Activated CD8-positive, alpha-beta T cell treated with anti-CD3 and anti-CD28 coated beads for 36 hours (primary cell): ENCODE results near the gene AVL9. TPM values are rescaled to one million over a fixed set of nuclear protein-coding genes. Genes with fewer than 3 reads are reported as not detected.

Source experiments
- ATAC-seq: fragments of 200-7000 bp; cut with Tn5 transposase; one replicate; pipeline ENCODE4 v1.10.0; 2021; ENCODE audit warnings: mild to moderate bottlenecking, moderate library complexity
- CTCF ChIA-PET: fragments of 350-600 bp; sonication (Branson Sonifier 250); formaldehyde crosslinking; loops from one replicate; lab custom pipeline; 2021; ENCODE audit warnings: antibody characterized with exemption; lab: Charles Lee
- POLR2A ChIA-PET: fragments of 350-600 bp; sonication (Branson Sonifier 250); formaldehyde crosslinking; loops from one replicate; lab custom pipeline; 2021; ENCODE audit warnings: antibody characterized with exemption; lab: Charles Lee
- DNase-seq: peaks from one replicate; pipeline ENCODE4 v3.0.0-alpha.2; 2020
- H3K27ac Mint-ChIP-seq: one replicate; pipeline ENCODE4 v1.8.0; 2021; ENCODE audit warnings: mild to moderate bottlenecking, mixed read lengths
- H3K27me3 Mint-ChIP-seq: one replicate; pipeline ENCODE4 v1.8.0; 2021; ENCODE audit warnings: mixed read lengths
- H3K36me3 Mint-ChIP-seq: one replicate; pipeline ENCODE4 v1.8.0; 2021; ENCODE audit warnings: low read depth, mixed read lengths
- H3K4me1 Mint-ChIP-seq: one replicate; pipeline ENCODE4 v1.8.0; 2021; ENCODE audit warnings: low read depth, mixed read lengths
- H3K4me3 Mint-ChIP-seq: one replicate; pipeline ENCODE4 v1.8.0; 2021; ENCODE audit warnings: mild to moderate bottlenecking, moderate library complexity, mixed read lengths
- H3K9me3 Mint-ChIP-seq: one replicate; pipeline ENCODE4 v1.8.0; 2021; ENCODE audit warnings: mixed read lengths
- CTCF ChIP-seq: fragments of 200-600 bp; IDR thresholded peaks from one replicate; pipeline ENCODE4 v1.8.0; 2022; ENCODE audit warnings: antibody characterized with exemption, mild to moderate bottlenecking
- intact Hi-C: fragments of 100-400 bp; cut with micrococcal nuclease; formaldehyde crosslinking; loops from one replicate; pipeline ENCODE4 v1.10.0; 2022
- total RNA-seq, 2 experiments: library from RNA; stranded (reverse); gene quantifications; one replicate each; pipeline ENCODE4 v1.2.3, GENCODE V29; 2021

The AVL9 gene
- total RNA-seq, 2 experiments from 2014 or later = 54.0 to 63.5 TPM

- Mint-ChIP-seq H3K27me3 (peaks cover 1% of the 10 kb centered on the region), H3K4me3 (no peak overlapping the region), H3K9me3 (no peaks in the 10 kb centered on the region), H3K27ac (no peak overlapping the region), H3K4me1 (no peaks in the 10 kb centered on the region), H3K36me3 (no peaks in the 10 kb centered on the region)
- ATAC-seq = no peak
- intact Hi-C loops = loop anchor here (10.0 kb wide), 1 partner anchor 726 kb away; no protein-coding TSS in a partner anchor
- DNase-seq = no peak
- no peak for TF ChIP-seq CTCF
- CTCF ChIA-PET = no interaction called here
- POLR2A ChIA-PET = no interaction called here
Observed at GRCh38 chr7:32470871-32471270, 24.4 kb upstream of the AVL9 start.

- Mint-ChIP-seq H3K4me3 (no peak overlapping the region), H3K27me3 (peaks cover 1% of the 10 kb centered on the region), H3K27ac (no peak overlapping the region), H3K4me1 (no peaks in the 10 kb centered on the region), H3K9me3 (no peaks in the 10 kb centered on the region), H3K36me3 (no peaks in the 10 kb centered on the region)
- ATAC-seq (no peak), DNase-seq (no peak)
- no peak for TF ChIP-seq CTCF
- ChIA-PET CTCF (no interaction called here), POLR2A (no interaction called here)
- intact Hi-C loops = loop anchor here (10.0 kb wide), 1 partner anchor 727 kb away; no protein-coding TSS in a partner anchor
Observed at GRCh38 chr7:32472015-32472414, 23.3 kb upstream of the AVL9 start.

- ChIA-PET POLR2A (no interaction called here), CTCF (no interaction called here)
- peaks cover 1% of the 10 kb centered on the region for H3K27me3 Mint-ChIP-seq
- H3K4me1 Mint-ChIP-seq = no peaks in the 10 kb centered on the region
- no peaks in the 10 kb centered on the region for H3K36me3 Mint-ChIP-seq
- no peak overlapping the region for H3K4me3 Mint-ChIP-seq
- TF ChIP-seq CTCF = no peak
- intact Hi-C loops = loop anchor here (10.0 kb wide), 1 partner anchor 729 kb away; no protein-coding TSS in a partner anchor
- no peak overlapping the region for H3K27ac Mint-ChIP-seq
- ATAC-seq (no peak), DNase-seq (no peak)
- no peaks in the 10 kb centered on the region for H3K9me3 Mint-ChIP-seq
Observed at GRCh38 chr7:32474008-32474407, 21.3 kb upstream of the AVL9 start.

- Mint-ChIP-seq H3K4me3 (no peak overlapping the region), H3K4me1 (peaks cover 7% of the 10 kb centered on the region), H3K36me3 (no peaks in the 10 kb centered on the region), H3K27me3 (peaks cover under 1% of the 10 kb centered on the region), H3K9me3 (no peaks in the 10 kb centered on the region), H3K27ac (no peak overlapping the region)
- TF ChIP-seq CTCF = no peak
- intact Hi-C loops = loop anchor here (5.0 to 10.0 kb wide), 2 partner anchors 265 to 732 kb away; no protein-coding TSS in a partner anchor
- ATAC-seq (no peak), DNase-seq (no peak)
- ChIA-PET POLR2A (no interaction called here), CTCF (no interaction called here)
Observed at GRCh38 chr7:32476816-32477648, 18.3 kb upstream of the AVL9 start.

GRCh38 chr7:32477649-32477980 is 17.7 kb upstream of the AVL9 start:
- Mint-ChIP-seq H3K27ac (no peak overlapping the region), H3K36me3 (no peaks in the 10 kb centered on the region), H3K9me3 (no peaks in the 10 kb centered on the region), H3K4me3 (no peak overlapping the region), H3K4me1 (peaks cover 7% of the 10 kb centered on the region), H3K27me3 (no peaks in the 10 kb centered on the region)
- ATAC-seq (no peak), DNase-seq (no peak)
- CTCF ChIA-PET = no interaction called here
- no peak for TF ChIP-seq CTCF
- intact Hi-C loops = loop anchor here (5.0 to 10.0 kb wide), 2 partner anchors 265 to 733 kb away; no protein-coding TSS in a partner anchor
- POLR2A ChIA-PET = no interaction called here
